Spleen (tissue), 7 donors: ENCODE measurements around the gene SARS2.

Experiments used
- CTCF ChIP-seq, 11 experiments: fragments of 200-600 bp in 7 of 11; fragments of 450-650 bp in 4 of 11; sonication (generic) in 4 of 11; IDR thresholded peaks in 8 of 11; conservative IDR thresholded peaks in 3 of 11; 1 replicate in 7 of 11; 2 replicates in 4 of 11; pipeline versions ENCODE4 v1.4.0 to v1.8.0; 2016 to 2021; ENCODE audit warnings: antibody characterized with exemption in 11 of 11, inconsistent platforms in 4 of 11, mild to moderate bottlenecking in 1 of 11
- POLR2A ChIP-seq, 3 donors: fragments of 450-650 bp; IDR thresholded peaks; one replicate each; pipeline ENCODE4 v1.5.1; 2017; ENCODE audit warnings: antibody characterized with exemption in 3 of 3, mild to moderate bottlenecking in 1 of 3
- POLR2AphosphoS5 ChIP-seq, 3 donors: sonication (generic); formaldehyde crosslinking; IDR thresholded peaks; one replicate each; pipeline ENCODE4 v1.5.1; 2017; ENCODE audit warnings: antibody characterized with exemption in 3 of 3
- donor health status: DM: no; HTN: no; CAD: no; lungs with moderate emphysema.
- donor health status: DM: no; HTN: no; CAD: no.
- donor health status: DM: no; HTN: no; CAD: no.

- TF ChIP-seq CTCF (IDR thresholded peaks at IDR 0.05 in 8 of 11, conservative IDR thresholded peaks at IDR 0.05 in 3 of 11) = no peak
- TF ChIP-seq POLR2A (IDR thresholded peaks at IDR 0.05) = no peak
- no peak for TF ChIP-seq POLR2AphosphoS5 (IDR thresholded peaks at IDR 0.05)
Measured at GRCh38 chr19:38912600-38913514, 17.7 kb downstream of the SARS2 start.
